ENCODE data around the gene TM9SF1.

TM9SF1 gene

GRCh38 chr14:24146453-24146977 is 48.7 kb downstream of the TM9SF1 start, which contains the start of gene PSME2:
Gene PSME2, minus strand, starts transcription at chr14:24146610. Its CDS starts 29 bp downstream, at chr14:24146581.
- Mint-ChIP-seq H3K4me3 (peak within 1 kb of the TSS; percentile 97), H3K27ac (peak within 1 kb of the TSS; percentile 98), H3K27me3 (no peaks in the 10 kb centered on the region), H3K9me3 (ENCODE audit: low read depth) (no peaks in the 10 kb centered on the region), H3K36me3 (peaks cover 16% of the 10 kb centered on the region), H3K4me1 (ENCODE audit: low read depth) (peaks cover 58% of the 10 kb centered on the region)

- Mint-ChIP-seq H3K9me3 (ENCODE audit: low read depth) (no peaks in the 10 kb centered on the region), H3K27ac (peak overlapping the region; percentile 98), H3K36me3 (peaks cover 16% of the 10 kb centered on the region), H3K4me3 (peak overlapping the region; percentile 97), H3K27me3 (no peaks in the 10 kb centered on the region), H3K4me1 (ENCODE audit: low read depth) (peaks cover 58% of the 10 kb centered on the region)
These were observed 49.4 kb downstream of the TM9SF1 start for GRCh38 chr14:24145690-24146452.

GRCh38 chr14:24145219-24145618 is 50.0 kb downstream of the TM9SF1 start:
- peak overlapping the region; percentile 98 for H3K27ac Mint-ChIP-seq
- peak overlapping the region; percentile 97 for H3K4me3 Mint-ChIP-seq
- H3K4me1 Mint-ChIP-seq (ENCODE audit: low read depth), result peaks cover 57% of the 10 kb centered on the region
- no peaks in the 10 kb centered on the region for H3K27me3 Mint-ChIP-seq
- H3K36me3 Mint-ChIP-seq, result peaks cover 16% of the 10 kb centered on the region
- no peaks in the 10 kb centered on the region for H3K9me3 Mint-ChIP-seq (ENCODE audit: low read depth)

- Mint-ChIP-seq H3K36me3 (peaks cover 16% of the 10 kb centered on the region), H3K9me3 (ENCODE audit: low read depth) (no peaks in the 10 kb centered on the region), H3K27ac (peak overlapping the region; percentile 78), H3K4me1 (ENCODE audit: low read depth) (peaks cover 59% of the 10 kb centered on the region), H3K4me3 (peak overlapping the region; percentile 97), H3K27me3 (no peaks in the 10 kb centered on the region)
These were observed 50.8 kb downstream of the TM9SF1 start for GRCh38 chr14:24144451-24144850.

- H3K36me3 Mint-ChIP-seq, result peaks cover 16% of the 10 kb centered on the region
- H3K4me1 Mint-ChIP-seq (ENCODE audit: low read depth), result peaks cover 59% of the 10 kb centered on the region
- no peaks in the 10 kb centered on the region for H3K9me3 Mint-ChIP-seq (ENCODE audit: low read depth)
- H3K4me3 Mint-ChIP-seq, result peak overlapping the region; percentile 68
- peak overlapping the region; percentile 78 for H3K27ac Mint-ChIP-seq
- no peaks in the 10 kb centered on the region for H3K27me3 Mint-ChIP-seq
These were observed 51.7 kb downstream of the TM9SF1 start for GRCh38 chr14:24143511-24143910.

- peaks cover 69% of the 10 kb centered on the region for H3K4me1 Mint-ChIP-seq (ENCODE audit: low read depth)
- no peaks in the 10 kb centered on the region for H3K9me3 Mint-ChIP-seq (ENCODE audit: low read depth)
- H3K36me3 Mint-ChIP-seq, result peaks cover 22% of the 10 kb centered on the region
- peak within 1 kb of the TSS; percentile 93 for H3K27ac Mint-ChIP-seq
- H3K4me3 Mint-ChIP-seq, result peak within 1 kb of the TSS; percentile 97
- H3K27me3 Mint-ChIP-seq, result no peaks in the 10 kb centered on the region
These were observed 54.0 kb downstream of the TM9SF1 start, which contains the start of gene EMC9 for GRCh38 chr14:24141097-24141880. Gene EMC9, minus strand, starts transcription at chr14:24141591. Its CDS starts 287 bp downstream, at chr14:24141304.

DNA sequence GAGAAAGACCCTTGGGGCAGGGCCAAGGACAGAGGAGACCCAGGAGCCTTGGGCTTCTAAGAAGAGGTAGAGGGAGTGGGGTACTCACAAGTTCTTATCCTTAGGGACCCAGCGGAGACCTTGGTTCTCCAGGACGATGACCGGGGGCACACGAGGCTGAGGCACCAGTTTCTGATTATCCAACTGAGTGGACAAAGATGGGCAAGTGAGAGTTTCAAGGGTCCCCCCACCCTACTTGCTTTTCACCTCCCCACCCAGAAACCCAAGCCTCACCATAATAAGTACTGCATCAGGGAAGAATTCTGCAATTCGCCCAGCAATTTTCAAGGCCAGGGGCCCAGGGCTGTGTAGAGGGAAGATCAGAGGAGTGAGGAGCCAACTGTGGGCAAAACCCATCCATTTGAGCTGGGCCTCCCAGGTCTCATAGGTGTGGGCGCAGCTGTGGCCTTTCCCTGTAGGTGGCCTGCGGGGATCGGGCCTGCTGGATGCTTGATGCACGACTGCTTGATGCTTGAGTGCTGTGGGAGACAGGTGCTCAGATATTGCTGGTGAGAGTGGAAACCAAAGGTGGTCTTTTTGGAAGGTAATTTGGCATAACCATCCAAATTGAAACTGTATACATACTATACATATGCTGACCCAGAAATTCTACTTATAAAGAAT is 55.8 kb downstream of the TM9SF1 start:
- Mint-ChIP-seq H3K4me3 (peak overlapping the region; percentile 97), H3K4me1 (ENCODE audit: low read depth) (peaks cover 63% of the 10 kb centered on the region), H3K9me3 (ENCODE audit: low read depth) (no peaks in the 10 kb centered on the region), H3K27me3 (no peaks in the 10 kb centered on the region), H3K27ac (peak overlapping the region; percentile 70), H3K36me3 (peaks cover 13% of the 10 kb centered on the region)

Data from activated naive CD8-positive, alpha-beta T cell (primary cell).